Epithelial cell of esophagus (primary cell): ENCODE measurements around the gene ARSJ.

Experiments
- DNase-seq: peaks from one replicate; pipeline ENCODE4 v3.0.0; 2010; ENCODE audit warnings: low read depth
- H3K4me3 ChIP-seq: 2 replicates; pipeline ENCODE4 v1.5.1; 2011; ENCODE audit warnings: mild to moderate bottlenecking, low read length, control low read depth
- TF ChIP-seq, protein P1 (sequence below): IDR thresholded peaks from 2 replicates; pipeline ENCODE4 v1.5.1; 2011; ENCODE audit warnings: low read depth, mild to moderate bottlenecking, low read length, control low read depth, inconsistent platforms; ENCODE audit not compliant: insufficient read depth; ENCODE audit errors: missing control alignments

The ARSJ gene

DNA sequence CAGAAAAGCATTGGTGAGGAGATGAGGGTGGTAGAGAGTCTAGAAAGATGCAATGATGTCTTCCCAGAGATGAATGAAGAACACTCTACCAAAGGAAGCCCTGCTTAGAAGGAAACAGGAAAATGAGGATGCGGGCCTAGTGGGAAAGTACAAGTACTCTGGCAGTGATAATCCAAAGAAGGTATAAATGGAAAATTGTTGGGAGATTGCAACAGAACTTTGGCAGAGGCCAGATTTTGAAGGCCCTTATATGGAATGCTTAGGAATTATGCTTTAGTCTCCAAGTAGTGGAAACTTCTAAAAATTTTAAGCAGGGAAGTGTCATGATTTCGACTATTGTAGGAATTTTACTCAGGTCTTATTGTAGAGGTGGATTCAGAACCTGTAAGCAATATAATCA is 11.0 kb downstream of the ARSJ start:
- TF ChIP-seq, protein P1, sequence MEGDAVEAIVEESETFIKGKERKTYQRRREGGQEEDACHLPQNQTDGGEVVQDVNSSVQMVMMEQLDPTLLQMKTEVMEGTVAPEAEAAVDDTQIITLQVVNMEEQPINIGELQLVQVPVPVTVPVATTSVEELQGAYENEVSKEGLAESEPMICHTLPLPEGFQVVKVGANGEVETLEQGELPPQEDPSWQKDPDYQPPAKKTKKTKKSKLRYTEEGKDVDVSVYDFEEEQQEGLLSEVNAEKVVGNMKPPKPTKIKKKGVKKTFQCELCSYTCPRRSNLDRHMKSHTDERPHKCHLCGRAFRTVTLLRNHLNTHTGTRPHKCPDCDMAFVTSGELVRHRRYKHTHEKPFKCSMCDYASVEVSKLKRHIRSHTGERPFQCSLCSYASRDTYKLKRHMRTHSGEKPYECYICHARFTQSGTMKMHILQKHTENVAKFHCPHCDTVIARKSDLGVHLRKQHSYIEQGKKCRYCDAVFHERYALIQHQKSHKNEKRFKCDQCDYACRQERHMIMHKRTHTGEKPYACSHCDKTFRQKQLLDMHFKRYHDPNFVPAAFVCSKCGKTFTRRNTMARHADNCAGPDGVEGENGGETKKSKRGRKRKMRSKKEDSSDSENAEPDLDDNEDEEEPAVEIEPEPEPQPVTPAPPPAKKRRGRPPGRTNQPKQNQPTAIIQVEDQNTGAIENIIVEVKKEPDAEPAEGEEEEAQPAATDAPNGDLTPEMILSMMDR, result no peak
- no peak overlapping the region for H3K4me3 ChIP-seq
- no peak for DNase-seq

DNA sequence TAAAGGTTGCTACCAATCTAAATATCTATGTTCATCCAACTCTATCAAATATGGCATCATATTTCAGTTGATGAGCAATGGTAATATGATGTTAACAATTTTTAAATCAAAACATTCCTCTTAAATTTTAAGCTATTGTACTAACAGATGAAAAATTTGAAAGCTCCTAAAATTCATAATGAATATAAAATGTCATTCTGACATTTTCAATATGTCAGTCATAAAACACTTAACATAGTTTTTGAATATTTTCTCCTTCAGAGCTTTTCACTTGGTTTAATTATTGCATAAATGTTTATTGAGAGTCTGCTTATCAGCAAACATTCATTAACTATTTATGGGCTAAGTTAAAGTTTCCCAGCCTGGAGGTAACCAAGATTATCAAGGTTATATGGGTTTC is 11.8 kb downstream of the ARSJ start:
- TF ChIP-seq, protein P1, result no peak
- DNase-seq, result no peak
- H3K4me3 ChIP-seq, result no peak overlapping the region

DNA sequence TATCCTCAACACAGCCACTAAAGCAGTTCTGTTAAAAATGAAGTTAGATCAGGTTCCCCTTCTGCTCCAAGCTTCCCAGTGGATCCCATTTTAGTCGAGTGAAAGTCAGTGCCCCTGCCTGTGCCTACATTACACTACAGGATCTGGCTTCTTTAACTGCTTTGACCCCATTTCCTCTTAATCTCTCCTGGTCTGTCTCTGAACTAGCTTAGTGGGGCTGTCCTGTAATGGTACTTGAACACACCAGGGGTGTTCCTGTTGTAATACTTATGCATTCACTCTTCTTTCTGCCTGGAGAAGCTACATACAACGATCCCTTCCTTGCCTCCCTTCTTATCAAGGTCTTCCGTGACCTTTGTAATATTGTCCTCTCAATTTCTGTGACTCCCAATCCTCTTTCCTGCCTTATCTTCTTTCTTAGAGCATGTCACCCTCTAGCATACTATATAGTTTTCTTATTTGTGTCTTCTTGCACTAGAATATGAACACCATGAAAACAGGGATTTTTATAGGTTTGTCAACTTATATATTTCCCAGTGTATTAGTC is 16.7 kb downstream of the ARSJ start:
- no peak for DNase-seq
- no peak overlapping the region for H3K4me3 ChIP-seq
- TF ChIP-seq, protein P1, result no peak

DNA sequence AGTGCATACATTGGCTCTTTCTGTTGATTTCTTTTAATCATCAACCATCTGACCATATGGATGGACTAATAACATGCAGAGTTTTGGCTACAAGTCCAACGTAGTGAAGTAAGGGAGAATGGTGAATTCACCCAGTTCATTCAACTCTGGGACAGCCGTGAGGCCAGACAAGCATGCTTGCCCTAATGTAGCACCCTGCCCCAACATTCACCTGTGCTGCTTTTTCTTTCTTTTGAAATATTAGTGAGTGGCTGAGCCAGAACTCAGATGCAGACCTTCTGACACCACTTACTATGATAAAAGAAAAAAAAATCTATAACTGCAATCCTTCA is 17.5 kb downstream of the ARSJ start:
- TF ChIP-seq, protein P1, result no peak
- DNase-seq, result no peak

DNA sequence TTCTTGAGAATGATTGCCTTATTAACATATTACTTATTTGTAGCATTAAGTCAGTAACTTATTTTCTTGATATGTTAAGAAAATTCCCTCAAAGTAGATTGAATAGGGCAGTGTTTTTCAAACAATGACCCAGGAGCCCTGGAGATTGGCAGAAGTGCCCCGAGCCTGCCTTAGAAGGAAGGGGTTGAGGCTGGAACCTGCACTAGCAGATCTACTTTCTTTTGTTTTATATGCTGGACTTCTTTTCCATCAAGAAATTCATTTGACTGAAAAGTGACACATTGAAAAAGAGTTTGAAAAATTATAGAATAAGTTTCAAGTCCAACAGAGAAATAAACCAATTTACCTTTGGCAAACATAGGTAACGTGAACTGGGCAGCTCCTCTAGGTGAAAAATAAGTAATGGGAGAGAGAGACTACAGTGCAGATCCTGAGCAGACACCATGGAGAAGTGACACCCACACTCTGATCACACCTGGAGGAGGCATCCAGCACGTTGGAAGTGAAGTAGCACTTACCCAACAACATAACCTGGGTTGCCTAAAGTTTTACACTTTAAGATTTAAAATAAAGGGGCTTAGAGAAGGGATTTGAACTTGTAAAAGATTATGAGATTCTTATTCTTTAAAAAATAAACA is 18.6 kb downstream of the ARSJ start:
- TF ChIP-seq, protein P1, result no peak
- DNase-seq, result no peak
- no peak overlapping the region for H3K4me3 ChIP-seq

More for the DNA sequence above, 17.5 kb downstream of the ARSJ start:
- no peak overlapping the region for H3K4me3 ChIP-seq

DNA sequence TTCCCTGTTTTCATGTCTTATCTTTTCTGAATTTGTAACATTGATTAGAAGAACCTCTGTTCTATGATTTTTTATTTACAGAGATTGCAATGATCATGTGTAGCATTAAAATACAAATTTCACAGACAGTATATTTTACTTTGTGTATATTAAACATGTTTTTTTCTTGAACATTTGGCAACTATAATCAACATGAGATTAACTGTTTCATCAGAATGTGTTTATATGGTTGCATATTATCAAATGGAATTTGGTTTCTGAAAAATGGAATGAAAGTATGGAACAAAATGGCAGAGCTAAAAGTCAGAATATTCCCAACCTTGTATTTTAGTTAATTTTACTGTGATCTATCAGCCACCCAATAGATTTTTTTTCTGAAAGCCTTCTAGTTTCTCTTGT is 19.9 kb downstream of the ARSJ start:
- H3K4me3 ChIP-seq, result no peak overlapping the region
- no peak for DNase-seq
- TF ChIP-seq, protein P1, result no peak
